Measurements from ENCODE around the gene TBCD.

The TBCD gene

DNA sequence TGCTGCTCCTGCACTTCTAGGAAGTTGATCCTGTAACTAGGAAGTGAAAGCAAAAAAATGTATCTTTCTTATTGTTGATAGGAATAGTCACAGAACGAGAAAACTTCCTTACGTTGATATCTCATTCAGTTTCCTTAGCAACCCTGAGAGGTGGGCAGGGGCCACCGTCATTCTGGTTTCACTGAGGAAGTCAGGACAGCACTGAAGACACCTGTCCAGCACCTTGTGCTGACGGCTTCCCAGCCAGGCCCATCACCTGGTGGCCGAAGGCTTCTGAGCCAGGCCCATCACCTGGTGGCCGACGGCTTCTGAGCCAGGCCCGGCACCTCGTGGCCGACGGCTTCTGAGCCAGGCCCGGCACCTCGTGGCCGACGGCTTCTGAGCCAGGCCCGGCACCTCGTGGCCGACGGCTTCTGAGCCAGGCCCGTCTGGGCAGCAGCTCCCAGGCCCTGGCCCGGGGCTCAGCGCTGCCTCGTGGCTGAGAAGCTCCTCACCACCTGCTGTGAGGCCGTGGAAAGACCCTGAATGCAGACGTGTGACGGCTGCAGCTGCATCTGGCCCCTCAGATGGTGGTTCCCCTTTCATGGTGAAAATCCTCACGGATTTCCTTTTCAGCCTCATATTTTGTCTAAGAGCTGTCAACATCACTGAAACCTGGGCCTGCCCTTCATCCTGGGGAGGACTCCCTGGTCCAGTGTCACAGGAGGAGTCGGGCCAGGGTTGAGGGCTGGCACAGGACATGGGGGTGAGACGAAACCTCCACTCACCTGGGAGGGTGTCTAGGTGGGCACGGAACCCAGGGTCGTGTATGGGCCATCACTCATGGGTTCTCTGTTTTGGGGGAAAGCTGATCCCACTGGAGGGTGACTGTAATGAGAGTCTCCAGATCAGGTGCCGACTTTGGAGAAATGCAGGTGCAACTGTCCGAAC lies 121.0 kb downstream of the TBCD start:
- DNase-seq = no peak

GRCh38 chr17:82873521-82873920 lies 121.7 kb downstream of the TBCD start:
- no peak for DNase-seq

DNA sequence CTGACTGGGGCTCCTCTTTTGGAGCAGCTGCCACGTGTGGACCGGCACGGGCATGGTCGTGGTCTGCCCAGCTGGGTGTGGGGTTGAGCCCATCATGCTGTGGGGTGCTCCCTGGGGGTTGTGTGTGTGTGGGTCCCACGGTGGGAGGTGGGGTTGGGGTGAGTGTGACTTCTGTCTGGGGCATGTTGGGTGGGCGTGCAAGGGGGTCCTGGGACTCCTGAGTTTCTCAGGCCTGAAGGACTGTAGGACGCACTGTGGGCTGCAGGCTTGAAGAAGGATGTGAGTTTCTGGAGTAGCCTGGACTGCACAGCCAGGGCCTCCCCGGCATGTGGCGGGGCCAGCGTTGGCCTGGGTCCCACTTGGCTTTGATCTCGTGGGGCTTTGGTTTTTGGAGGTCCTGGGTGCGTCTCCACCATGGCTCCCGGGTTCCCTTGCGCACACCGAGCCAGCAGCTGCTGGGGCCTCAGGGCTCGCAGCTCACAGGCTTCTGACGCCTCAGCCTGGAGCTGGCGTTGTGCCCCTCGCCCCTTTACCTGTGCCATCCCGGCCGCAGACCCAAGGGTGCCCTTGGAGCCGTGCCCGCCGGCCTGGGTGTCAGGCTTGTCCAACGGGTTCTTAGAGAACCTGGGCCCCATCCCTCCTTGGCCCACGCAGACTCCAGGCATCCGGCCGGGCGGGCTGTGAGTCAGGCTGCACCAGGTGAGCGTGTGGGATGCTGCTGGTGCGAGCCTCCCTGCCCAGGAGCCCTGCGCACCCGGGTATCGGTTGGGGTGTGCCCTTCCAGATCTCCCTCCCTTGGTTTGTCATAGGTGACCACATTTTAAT lies 122.4 kb downstream of the TBCD start:
- DNase-seq = no peak

DNA sequence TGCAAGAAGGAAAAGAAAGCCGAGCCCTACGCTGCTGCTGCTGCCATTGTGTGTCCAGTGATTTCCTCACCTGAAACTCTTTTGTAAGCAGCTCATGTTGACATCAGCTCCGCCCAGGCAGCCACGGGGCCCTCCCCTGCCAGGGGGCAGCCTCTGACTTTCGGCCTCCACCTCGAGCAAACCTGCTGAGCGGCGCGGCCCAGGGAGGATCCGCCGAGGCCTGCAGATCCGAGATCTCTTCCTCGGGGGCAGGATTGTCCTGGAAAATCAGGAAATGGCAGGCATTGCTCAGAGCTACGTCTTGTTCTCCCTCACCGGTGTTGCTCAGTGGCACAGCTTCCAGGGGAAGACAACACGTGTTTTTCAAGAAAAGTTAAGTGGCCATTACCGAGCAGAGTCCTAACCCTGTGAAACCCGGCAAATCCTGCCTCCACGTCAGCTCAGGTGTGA lies 123.6 kb downstream of the TBCD start:
- no peak for DNase-seq

DNA sequence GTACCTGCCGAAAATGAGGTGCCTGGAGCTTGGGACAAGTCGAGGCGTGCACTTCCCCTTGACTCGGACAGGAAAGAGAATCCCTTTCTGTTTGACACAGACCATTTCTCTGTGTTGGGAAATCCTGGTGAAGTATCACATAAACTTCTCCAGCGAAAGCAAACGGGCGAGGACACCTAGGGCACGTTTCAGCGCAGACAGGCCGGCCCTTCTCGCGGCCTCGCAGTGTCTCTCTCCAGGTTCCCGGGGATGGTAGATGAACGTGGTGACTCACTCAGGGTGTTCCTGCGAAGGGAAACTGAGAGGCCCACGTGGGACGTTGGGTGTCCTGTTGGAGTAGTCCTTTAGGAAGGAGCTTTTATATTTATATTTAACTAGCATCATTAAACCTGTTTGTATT lies 124.3 kb downstream of the TBCD start:
- DNase-seq = peak; percentile 63

- DNase-seq = peak; percentile 76
Observed at GRCh38 chr17:82876602-82877379, 124.9 kb downstream of the TBCD start.

DNA sequence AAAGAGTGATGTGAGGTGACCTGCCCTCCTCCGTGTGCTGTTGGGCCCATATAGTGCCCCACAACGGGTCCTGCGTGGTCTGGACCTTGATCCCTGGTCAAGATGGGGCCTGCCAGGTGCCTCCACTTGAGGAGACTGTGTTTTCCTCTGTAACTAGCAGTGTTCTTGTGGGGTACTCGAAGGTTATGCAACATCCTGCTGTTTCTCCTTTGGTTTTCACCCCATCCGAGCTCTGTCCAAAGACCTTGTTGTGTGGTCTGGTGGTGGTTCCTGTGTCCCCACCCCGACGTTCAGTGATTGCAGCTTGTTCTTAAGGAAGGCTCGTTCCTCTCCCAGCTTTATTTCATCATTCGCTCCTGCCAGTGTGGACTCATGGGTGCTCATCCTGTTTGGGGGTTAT lies 126.7 kb downstream of the TBCD start:
- DNase-seq = no peak

DNA sequence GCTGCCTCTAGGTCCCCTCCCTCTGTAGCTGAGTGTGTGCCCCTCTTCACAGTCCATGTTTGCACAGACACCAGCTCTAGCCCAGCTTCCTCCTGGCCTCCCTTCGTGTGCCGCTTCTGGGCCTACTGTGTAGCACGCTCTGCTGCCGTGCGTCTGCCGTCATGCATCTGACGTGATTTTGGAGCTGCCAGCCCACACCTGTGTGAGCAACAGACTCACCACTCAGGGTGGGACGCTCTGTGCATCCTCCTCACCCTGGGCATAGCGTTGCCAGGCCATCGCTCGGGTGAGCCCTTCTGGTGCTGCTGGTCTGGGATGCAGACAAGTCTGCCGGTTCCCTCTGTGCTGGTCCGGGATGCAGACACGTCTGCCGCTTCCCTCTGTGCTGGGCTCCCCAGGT lies 127.4 kb downstream of the TBCD start:
- DNase-seq = no peak

DNA sequence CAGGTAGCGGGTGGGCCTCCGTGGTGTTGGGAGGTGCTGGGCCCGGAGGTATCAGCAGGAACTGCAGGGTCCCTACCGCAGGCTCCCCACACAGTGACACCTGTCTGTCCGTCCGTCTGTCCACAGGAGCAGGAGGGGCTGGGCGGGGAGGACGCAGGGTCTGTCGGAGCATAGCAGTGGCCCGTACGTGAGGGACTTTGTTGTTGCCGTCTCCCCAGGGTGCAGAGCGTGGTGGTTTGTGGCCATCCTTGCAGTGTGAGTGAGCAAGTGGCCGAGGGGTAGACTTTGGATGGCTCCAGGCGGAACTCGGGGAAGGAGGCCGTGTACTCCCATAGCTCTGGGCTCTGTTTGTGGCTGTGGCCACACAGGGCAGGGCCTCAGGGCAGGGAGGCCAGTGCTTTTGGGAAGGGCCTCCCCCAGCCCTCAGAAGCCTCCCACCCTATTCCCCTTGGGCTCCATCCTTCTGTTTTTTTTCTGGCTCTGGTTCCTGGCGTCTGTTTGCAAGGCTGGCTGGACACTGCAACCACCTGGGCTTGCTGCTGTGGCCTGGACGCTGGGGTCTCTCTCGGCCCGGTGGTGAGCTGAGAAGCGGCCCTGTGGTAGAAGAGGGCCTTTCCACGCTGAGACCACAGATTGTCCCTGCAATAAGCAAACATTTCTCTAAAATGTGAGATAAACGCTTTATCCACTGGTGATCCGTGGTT lies 128.9 kb downstream of the TBCD start:
- no peak for DNase-seq

DNA sequence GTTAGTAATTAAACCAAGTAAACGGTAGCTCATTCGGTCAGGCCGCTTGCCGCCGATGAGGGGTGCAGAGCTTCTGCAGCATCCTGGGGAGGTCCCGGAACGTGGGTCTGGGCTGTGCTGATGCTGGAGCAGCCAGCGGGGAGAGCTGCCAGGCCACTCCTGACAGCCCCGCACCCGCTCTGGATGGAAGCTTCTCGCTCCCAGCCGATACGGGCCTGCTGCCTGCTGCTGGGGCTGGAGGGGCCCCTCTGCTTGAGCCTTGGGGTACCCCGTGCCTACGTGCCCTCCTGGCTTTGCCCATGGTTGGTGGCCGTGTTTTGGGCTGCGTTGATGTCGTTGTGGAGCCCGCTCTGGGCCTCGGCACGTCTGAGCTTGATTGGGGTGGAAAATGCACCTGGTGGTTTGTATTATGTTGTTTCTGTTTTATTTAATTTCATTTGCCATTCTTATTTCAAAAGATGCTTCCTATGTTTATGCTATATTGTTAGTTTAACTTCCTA lies 129.5 kb downstream of the TBCD start:
- no peak for DNase-seq

GRCh38 chr17:82881900-82882714 lies 130.2 kb downstream of the TBCD start:
- DNase-seq = peak; percentile 22

DNA sequence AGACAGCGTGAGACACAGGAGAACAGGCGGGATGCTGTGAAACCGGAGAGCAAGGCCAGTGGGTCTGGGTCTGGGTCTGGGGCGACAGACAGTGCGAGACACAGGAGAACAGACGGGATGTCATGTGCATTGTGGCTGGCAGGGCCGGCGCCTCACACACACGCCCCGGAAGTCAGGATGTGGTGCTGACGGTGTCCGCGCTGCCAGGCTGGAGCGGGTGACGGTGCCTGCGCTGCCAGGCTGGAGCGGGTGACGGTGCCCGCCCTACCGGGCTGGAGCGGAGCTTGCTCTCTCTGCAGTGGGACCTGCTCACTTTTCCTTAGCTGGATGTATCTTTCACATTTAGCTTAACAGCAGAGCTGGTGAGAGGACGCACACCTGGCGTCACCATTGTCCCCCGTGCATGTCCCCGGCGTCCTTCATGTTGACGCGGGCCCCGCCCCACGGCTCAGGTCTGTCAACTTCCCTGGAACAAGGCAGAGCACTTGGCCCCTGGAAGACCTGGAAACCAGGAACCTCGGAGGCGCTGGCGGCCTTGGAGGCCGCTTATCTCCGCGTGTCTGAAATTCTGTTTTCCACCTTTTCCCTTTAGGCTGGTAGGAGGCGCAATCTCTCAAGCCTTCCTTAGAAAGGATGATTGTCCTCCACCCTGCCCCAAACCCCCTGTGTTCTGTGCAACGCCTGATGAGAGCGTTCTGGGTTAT lies 131.0 kb downstream of the TBCD start:
- DNase-seq = peak; percentile 89

GRCh38 chr17:82883419-82884031 lies 131.7 kb downstream of the TBCD start:
- no peak for DNase-seq

GRCh38 chr17:82884341-82884969 lies 132.6 kb downstream of the TBCD start:
- no peak for DNase-seq

- no peak for DNase-seq
Observed at GRCh38 chr17:82884970-82885353, 133.1 kb downstream of the TBCD start.

DNA sequence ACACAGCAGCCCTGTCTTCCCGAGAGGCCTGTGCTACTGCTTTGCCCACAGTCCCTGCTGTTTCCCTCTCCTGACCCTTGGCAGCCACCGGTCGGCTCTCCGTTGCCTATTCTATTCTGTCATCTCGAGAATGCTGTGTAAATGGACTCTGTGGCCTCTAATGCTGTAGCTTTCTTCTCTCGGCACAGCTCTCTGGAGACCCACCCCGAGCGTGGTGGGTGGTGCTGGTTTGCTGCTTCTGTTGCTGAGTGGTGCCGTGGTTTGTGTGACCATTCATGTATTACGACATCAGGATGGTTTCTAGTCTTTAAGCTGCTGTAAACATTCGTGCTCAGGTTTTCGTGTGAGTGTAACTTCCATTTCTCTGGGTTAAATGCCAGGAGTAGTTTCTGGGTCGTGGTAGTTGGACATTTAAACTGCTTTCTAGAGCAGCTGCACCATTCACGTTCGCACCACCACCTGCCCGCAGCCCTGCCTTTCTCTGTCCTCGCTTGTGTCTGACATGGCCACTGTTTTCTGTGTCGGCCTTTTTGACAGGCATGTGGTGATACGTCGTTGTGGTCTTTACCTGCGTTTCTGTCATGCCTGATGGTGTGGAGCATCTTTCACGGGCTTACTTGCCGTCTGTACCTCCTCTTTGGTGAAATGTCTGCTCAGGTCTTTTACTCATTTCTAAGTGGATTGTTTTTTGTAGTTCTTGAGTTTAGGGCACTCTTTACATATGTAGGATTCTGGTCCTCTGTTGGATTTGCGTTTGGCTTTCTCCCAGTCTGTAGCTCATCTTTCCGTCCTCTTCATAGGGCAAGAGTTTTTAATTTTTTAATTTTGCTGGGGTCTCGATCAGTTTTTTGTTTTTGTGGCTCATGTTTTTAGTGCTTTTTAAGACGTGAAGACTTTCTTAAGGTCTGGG lies 135.6 kb downstream of the TBCD start:
- no peak for DNase-seq

DNA sequence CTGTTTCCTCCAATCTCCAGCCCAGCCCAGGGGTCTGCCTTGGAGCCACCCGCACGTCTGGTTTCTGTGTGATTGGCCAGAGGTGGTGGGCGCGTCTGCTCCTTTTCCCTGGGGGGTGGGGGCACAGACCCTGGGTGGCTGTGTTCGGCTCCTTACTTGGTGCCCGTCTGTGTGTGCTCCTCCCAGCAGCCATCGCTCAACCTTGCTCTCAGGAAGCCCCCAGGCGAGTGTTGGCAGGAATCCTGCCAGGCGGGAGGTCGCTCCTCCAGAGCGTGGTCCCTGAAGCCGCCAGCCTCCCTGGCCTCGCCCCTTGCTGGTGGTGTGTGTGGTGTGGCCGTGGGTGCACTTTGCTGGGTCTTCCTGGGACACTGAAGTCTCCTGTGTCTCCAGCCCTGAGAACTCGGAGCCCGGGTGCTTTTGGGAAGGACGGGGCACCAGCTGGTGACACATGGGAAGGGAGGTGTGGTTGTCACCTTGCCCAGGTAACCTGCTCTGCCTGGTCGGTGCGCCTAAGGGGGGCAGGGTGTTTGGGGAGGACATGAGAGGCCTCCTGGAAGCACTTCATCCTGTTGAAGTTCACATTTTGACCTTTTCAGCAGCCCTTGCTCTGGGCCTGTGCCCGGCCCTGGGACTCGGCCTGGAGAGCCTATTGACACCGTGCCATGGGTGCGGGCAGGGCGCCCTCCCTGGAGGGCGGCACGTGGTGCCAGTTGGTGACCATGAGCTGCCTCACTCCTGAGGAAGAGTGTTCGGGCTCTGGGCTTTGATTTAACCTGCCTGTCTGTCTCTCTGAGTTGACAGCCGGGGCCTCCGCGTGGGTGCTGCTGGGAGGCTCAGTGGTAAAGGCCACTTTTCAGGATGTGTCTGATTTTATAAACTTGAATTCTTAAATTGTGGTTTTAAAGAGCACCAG lies 137.0 kb downstream of the TBCD start:
- peak; percentile 62 for DNase-seq

Data from DMS53 (cell line).